Putamen (tissue), 1 donor: Measurements from ENCODE around the gene SHPK.

Source experiments
- DNase-seq: peaks from one replicate; pipeline ENCODE4 v3.0.0-alpha.2; 2016; ENCODE audit warnings: low spot score

Gene SHPK

DNA sequence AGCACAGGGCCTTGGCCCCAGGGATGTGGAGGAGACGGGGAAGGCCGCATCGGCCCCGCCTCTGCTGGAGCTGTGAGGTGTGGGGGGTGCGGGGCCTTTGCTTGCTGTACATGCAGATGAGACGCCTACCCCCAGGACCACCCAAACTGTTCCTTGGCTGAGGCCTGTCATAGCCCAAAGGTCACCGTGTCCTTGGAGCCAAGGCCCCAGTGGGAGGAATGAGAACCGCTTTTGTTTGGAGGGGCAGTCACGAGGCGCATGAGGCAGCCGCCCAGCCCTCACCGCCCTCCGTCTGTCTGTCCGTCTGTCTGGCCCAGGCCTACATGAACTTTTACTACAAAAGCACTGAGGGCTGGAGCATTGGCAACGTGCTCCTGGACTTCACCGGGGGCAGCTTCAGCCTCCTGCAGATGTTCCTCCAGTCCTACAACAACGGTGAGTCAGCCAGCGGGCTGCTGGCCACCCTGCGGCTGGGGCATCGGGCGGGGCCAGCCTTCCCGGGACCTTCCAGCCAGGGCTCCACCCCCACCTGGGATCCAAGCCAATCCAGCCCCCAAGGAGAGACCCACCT is 23.6 kb upstream of the SHPK start:
- peak; percentile 47 for DNase-seq

DNA sequence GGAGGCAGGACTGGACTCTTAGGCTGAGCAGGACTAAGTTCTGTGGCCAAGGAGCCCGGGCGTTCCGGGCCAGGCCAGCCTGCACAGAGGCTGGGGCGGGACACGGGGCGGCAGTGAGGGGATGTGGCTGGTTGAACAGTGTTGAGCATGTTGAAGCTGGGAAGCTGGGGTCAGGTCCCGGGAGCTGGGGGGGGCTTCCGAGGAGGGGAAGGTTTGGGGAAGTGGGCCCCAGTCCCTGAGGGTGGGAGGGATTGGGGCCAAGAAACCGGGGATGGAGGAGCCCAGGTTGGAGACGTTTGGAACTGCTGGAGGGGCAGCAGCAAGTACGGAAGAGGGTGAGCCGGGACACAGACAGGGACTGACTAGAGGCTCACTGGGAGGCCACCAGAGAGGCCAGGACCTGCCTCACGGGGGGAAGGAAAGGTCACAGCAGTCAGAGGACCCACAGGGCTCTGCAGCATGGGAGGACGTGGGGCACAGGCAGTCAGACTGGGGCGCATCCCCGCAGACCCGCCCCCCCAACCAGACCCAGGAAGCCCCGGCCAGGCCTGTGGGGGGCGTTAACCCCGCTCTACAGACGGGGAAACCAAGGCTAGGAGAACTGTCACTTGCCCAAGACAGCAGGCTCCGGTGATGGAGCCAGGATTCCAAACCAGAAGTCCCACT is 22.9 kb upstream of the SHPK start:
- no peak for DNase-seq

DNA sequence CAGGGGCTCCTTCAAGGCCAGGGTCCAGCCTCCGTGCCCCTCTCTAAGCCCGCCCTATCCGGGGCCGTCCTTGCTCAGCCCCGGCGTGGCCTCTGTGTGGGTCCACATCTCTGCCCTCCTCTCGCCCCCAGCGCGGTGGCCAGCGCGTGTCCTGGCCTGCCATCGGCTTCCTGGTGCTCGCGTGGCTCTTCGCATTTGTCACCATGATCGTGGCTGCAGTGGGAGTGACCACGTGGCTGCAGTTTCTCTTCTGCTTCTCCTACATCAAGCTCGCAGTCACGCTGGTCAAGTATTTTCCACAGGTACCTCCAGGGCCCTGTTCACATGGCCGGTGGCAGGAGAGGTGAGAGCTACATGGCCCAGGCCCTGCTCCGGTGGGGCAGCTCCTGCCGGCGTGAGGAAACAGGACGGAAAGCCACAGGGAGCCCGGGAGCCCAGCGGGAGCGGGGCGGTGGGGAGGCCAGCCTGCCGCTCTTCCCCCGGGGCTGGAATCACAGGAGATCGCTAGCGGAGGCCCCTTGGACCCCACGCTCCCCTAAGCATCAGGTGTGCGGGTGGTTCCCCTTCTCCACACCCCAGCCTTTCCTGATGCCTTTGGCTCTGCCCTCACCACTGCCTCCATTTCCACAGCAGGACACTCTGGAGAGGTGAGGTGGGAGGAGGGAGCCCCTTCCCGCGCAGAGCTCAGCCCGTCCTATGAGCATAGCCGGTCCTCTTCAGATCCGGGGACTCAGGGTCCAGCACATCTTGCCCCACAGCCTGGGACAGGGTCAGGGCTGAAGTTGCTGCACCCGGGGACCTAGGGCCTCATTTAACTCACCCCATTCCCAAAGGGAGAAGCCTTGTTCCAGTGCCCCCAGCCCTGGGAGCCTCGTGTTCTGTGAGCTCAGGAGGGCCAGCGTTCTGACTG is 22.1 kb upstream of the SHPK start:
- DNase-seq, result no peak

DNA sequence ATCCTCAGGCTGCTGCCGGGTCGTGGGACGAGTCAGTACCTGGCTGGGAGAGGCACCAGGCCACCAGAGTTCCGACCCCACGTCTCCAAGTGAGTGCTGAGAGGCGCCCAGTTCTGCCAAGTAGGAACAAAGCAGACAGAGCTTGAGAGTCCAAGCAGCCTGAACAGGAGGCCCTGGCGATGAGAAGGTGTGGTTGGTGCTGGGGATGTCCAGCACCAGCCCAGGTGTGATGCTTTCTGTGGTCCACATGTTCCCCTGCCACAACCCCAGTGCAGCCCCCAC is 21.5 kb upstream of the SHPK start:
- DNase-seq, result no peak

DNA sequence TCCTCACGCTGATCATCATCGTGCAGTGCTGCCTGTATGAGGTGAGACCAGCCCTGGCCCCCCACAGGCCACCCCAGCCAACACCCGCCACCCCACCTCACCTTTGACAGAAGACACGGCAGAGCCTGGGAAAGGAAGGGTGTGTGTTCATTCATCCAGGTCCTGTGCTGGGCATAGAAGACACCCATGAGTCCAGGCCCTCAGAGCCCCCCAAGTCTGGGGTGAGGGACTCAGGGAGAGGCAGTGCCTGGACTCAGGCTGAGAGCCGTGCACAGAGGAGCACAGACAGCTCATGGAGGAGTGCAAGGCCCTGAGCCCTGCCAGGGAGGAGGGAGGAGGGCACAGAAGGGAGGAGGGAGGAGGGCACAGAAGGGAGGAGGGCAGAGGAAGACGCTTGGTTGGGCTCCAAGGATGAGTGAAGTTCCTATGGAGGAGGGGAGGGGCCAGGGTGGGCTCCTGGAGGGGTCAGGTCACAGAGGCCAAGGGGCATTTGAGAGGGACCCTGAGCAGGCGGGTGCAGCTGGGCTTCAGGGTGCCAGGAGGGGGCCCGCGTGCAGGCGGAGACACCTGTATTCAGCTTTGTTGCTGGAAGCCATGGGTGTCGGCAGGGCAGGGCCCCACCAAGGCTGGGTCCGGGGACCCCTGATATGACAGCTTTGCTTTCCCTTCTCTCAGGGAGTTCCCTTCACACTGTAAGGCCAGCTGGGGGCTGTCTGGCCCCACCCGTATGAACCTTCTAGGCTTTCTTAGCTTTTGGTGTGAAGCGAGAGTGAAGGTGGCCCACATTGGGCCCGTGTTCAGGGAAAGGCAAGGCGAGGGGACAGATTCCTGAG is 20.9 kb upstream of the SHPK start:
- no peak for DNase-seq

DNA sequence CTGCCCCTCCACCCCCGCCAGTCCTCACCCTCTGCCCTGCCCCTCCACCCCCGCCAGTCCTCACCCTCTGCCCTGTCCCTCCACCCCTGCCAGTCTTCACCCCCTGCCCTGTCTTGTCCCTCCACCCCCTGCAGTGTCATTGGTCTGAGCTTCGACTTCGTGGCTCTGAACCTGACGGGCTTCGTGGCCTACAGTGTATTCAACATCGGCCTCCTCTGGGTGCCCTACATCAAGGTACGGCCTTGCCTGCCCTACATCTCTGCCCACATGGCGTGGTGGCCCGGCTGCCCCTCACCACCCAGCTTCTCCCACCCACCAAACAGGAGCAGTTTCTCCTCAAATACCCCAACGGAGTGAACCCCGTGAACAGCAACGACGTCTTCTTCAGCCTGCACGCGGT is 20.3 kb upstream of the SHPK start:
- DNase-seq, result no peak

DNA sequence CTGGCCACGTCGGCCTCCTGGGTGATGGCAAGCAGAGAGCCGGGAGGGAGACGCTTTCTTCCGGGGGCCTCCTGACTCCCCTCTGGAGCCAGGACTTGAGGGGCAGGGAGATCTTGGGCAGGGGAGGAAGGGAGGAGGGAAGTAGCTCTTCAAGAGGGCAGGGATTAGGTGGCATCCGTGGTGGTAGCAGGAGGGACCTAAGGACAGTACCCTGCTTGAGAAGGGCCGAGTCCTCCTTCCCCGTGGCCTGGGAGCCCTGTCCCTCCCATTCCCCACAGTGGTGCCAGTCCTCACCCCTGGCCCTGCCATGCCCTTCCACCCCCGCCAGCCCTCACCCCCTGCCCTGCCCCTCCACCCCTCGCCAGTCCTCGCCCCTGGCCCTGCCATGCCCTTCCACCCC is 19.7 kb upstream of the SHPK start:
- no peak for DNase-seq

DNA sequence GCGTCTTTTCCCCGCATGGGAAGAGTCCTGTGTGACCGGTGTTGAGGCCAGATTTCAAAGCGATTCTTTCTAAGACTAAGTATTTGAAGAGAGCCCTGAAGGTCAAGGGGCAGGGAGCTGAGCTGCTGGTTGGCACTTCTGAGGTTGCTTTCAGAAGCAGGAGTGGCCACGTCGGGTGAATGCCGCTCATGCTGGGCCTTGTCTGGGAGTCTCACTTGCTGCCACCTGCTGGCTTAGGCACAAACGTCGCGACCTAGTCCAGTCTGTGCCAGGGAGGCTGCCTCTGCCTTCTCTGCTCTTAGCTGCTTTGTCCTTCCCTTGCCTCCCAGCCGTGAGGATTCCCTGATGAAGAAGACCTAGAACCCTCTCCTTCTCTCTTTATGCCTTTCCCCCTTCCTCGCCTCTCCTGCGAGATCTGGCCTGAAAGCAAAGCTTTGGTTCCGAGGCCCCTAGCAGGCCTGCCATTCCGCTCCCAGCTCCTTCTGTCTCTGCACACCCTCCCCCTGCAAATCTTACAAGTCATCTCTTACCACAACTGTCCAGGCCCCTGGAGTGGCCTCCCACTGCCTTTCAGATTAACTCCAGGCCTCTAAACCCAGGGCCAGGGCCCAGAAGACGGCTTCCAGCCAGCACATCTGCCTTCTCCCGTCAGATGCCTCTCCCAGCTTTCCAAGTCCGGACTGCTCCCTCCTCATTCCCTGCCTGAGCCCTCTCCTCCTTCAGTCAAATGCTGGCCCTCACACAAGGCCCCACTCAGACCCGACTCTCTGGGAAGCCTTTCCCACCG is 11.9 kb upstream of the SHPK start:
- DNase-seq, result peak; percentile 50

DNA sequence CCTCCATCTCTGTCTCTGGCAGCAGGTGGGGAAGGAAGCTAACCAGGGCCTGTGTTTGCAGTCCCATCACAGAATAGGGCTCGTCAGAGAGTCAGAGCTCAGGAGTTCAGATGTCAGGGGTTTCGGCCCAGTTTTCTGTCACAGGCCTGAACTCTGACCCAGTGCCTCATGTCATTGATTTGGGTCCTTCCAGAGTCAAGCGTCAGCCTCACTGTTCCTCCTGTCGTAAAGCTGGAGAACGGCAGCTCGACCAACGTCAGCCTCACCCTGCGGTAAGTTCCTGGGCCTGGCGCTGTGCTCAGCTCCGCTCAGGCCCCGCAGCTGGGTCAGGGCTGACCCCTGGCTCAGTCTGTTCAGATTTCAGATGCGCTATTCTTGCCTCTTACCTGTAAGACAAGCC is 11.2 kb upstream of the SHPK start:
- no peak for DNase-seq

DNA sequence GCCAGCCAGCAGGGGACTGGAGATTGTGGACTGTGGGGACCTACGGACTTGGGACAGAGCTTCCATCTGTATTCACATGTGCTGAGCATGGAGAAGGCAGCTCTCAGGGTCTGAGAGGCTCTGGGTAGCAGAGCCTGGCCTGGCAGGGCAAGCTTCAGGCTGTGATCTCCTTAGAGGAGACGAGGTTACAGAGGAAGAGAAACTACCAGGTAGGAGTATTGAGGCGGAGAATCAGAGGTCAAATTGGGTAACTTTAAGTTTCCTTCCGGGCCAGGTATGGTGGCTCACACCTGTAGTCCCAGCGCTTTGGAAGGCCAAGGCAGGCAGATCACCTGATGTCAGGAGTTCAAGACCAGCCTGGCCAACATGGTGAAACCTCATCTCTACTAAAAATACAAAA is 9.3 kb upstream of the SHPK start:
- no peak for DNase-seq

DNA sequence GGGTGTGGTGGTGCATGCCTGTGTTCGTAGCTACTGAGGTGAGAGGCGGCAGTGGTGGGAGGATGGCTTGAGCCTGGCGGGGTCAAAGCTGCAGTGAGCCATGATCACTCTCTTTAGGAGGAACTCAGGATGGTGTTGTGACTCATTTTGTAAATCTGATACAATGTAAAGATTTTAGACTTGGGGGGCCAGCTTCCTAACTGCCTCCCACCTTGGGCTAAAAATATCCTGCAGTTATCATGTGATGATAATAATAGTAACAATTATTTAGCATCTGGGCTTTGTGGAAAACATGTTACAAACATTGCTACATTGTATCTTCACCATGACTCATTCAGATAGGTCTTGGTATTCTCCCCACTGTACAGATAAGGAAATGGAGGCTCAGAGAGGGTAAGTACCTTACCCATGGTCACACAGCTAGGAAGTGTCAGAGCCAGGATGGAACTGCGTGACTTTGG is 7.9 kb upstream of the SHPK start:
- no peak for DNase-seq

DNA sequence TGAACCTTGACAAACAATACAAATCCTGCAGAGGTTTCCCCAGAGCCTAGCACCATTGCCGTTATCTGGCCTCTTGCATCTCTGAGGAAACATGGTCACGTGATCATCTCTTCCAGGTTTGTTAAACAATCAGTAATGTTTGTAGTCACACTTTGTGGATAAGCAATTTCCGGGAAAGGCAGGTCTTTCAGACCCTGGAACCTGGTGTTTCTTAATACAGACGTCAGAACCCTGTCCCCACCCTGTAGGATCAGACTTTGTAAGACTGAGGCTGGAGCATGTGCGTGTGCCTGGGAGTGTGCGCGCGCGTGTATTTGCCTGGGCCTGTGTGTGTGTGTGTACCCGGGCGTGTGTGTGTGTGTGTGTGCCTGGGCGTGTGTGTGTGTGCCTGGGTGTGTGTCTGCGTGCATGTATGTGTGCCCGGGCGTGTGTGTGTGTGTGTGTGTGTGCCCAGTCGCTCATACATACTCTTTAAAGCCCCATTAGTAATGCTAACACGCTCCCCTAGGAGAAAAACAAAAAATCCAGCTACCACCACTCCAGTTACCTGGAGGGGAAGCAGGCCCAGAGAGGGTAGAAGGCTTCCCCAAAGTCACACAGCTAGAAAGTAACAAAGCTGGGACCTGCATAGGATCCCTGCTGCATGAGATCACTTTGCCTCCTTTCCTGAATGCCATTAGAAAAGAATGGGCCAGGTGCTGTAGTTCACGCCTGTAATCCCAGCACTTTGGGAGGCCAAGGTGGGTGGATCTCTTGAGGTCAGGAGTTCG is 5.9 kb upstream of the SHPK start:
- no peak for DNase-seq

DNA sequence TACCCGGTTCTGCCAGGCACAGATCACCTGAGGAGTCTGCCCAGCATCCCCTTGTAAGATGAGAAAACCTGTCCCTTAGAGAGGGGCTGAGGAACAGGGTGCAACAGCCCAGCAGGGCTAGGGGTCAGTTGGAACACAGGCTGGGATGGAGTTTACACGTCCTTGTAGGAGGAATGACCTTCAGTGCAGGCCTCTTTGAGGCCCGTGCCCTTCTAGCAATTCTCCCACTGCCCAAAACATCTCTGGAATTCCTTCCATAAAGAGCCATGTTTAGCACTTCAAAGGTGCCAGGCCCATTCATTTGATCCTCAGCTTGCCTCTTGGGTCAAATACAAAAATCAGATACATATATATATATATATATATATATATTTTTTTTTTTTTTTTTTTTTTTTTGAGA is 5.0 kb upstream of the SHPK start:
- DNase-seq, result no peak

DNA sequence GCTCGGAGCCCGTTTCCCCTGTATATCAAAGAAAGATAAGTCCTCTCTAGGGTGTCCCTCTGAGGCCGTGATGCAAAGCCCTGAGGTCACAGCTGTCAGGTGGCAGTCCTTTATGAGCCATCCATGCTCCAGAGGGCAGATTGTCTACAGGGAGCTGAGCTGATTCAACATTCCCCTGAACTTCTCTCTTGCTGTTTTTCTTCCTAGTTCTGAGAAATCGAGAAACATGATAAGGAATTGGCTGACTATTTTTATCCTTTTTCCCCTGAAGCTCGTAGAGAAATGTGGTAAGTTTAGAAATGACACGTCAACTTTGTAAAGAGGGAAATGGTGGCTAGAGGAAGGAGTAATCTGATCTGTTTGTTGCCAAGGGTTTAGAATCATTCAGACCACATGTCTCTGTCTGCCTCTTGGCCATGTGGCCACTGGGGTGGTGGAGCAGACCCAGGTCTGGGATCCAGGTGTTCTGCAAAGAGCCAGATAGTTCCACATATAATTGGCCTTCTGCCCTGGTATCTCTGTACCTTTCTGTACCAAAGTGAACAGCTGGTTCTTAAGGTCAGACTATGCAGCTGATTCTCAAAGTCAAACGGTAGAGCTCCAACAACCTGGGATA is 4.0 kb upstream of the SHPK start:
- DNase-seq, result no peak

DNA sequence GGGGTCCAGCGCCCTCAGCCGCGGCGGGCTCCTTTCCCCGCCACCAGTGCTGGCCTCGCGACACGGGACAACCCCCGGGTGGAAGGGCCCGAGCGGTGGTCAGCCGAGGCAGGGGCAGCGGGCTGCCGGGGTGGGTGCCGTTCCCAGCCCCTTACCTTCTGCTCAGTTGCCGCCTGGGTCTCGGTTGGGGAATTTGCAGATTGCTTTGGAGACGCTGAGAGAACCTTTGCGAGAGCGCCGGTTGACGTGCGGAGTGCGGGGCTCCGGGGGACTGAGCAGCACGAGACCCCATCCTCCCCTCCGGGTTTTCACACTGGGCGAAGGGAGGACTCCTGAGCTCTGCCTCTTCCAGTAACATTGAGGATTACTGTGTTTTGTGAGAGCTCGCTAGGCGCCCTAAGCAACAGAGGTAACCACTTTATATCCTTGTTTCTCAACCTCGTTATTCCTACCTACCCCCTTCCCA is 891 bp upstream of the SHPK start:
- DNase-seq, result no peak

DNA sequence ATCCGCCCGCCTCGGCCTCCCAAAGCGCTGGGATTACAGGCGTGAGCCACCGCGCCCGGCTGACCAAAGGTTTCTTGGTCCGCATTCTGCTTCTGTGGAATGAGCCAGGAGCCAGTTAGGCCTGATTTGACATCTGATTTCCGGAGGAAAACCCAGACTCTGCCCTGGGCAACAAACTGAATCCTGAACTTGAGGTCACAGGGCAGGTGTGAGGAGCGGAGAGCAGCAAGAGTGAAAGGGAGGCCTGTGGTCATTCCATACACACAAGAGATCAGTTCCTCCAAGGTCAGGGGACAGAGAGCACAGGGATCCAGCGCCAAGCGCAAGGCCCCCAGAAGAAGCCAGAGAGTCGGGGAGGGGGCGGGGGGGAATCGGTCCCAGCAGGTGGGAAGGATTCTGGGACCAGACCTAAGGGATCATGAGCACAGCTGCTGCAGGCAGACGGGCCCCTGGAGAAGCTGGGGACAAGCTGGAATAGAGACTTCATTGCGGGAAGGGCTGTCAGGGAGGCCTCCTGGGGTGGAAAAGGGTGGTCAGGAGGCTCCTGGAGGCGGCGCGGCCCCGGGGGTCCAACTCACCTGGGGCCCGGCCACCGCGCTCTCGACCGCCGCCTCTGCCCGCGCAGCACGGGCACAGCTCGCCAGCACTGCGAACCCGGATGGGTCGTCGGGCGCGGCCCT is 436 bp downstream of the SHPK start:
- no peak for DNase-seq

DNA sequence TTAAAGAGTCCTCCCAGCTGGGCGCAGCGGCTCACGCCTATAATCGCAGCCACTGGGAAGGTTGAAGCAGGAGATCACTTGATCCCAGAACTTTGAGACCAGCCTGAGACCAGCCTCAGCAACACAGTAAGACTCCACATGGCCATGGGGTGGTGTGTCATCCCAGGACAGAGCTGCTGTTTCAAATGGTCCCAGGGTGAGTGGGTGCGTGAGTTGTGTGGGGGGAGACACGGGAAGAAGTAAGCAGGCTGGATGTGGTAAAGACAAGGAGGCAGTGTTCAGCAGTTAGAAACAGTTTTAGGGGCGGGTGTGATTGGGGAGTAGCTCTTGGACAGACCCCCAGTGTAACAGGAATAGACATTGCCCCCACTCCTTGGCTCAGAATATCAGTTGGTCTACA is 3.8 kb downstream of the SHPK start:
- no peak for DNase-seq

DNA sequence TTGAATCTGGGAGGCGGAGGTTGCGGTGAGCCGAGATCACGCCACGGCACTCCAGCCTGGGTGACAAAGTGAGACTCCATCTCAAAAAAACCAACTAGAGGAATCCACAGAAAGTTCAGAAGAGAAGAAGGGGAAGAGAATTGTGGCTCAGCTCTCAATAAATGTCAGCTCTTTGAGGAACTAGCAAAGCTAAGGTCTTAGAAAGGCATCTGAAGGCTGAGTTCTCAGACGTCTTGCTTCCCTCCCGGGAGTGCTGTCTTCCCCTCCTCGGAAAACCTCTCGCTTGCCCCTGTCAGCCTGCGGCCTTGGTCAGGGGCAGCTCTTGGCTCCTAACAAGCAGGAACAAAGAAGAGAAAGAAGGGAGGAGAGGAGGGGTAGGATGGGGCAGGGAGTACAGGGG is 5.3 kb downstream of the SHPK start:
- DNase-seq, result no peak

DNA sequence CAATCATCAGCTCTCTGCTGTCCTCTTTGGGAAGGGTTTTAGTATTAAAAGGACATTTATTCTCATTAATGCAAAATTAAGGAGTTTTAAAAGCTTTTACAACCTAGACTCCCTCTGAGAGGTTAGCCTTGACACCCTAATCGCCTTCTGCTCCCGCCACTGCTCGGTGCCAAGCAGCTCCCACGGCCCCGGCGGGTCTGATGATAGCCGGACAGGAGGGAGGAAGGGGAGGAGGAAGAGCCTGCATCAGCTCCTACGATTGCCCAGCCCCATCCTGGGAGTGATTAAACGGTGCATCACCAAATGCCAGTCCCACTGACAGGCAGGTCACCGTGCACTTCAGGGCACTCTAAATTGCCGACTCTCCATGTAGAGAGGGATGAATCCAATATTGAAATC is 8.3 kb downstream of the SHPK start:
- DNase-seq, result no peak
